HG03064 (cell line): ENCODE results near the gene PGS1.

Experiments
- ATAC-seq: cut with Tn5 transposase; IDR thresholded peaks from one replicate; pipeline ENCODE4 v1.9.1; 2021; ENCODE audit warnings: low read depth; ENCODE audit not compliant: unreplicated experiment

PGS1 gene

DNA sequence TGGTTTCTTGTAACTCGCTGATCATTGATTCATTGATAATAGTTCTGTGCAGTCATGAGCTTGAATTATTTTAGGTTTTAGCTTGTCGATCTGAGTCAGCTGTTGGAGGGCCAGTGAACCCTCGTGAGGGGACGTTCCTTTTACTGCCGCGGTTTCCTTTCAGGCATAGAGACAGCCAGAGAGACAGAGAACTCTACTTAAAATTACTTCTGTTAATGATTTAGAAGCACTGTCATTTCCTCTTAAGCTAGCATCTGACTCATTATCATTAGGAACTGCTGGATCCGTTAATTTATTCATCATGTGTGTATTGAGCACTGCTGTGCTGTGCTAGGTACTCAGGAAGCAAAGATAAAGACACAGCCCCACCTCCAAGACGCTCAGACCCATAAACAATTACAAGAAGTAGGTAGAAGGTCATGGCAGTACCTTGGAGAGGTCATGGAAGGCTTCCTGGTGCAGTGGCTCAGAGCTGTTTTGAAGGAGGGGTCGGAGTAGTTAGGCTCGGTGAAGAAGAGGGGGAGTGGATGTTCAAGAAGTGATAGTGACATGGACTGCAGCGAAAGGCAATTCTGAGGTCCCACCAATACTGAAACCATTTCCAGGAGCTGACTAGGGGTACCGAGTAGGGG lies 3.3 kb downstream of the PGS1 start:
- no peak for ATAC-seq

DNA sequence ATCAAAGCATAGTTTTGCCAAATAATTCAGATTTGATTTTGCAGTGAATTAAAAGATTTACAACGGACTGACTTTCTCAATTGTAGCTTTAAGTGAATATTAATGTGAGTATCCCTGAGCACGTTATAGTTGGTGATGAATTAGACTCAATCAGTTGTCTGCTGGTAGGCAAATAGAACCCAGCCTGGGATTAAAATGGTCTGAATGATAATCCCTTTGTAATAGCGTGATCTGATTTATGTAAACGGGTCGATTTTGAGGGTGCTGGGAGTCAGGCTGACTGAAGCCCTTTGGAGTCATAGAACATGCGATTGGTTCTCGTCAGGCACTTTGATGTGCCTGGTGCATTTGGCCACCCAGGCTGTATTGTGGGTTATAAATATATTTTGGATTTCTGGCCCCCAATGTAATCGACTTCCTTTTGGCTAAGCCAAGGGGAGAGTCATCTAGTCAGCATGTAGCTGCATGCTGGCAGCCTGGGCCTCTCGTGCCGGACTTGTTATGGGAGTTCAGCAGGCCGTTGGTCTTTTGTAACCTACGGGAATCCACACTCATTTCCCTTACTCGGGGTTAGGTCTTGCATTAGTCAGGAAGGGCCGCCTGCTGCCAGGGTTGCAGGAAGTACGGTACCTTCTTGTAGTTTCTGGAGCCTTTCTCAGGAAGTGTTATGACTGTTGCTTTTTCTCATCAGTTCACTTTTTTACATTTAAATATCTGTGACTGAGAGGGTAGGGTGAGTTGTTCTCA lies 5.4 kb downstream of the PGS1 start:
- ATAC-seq, result no peak

DNA sequence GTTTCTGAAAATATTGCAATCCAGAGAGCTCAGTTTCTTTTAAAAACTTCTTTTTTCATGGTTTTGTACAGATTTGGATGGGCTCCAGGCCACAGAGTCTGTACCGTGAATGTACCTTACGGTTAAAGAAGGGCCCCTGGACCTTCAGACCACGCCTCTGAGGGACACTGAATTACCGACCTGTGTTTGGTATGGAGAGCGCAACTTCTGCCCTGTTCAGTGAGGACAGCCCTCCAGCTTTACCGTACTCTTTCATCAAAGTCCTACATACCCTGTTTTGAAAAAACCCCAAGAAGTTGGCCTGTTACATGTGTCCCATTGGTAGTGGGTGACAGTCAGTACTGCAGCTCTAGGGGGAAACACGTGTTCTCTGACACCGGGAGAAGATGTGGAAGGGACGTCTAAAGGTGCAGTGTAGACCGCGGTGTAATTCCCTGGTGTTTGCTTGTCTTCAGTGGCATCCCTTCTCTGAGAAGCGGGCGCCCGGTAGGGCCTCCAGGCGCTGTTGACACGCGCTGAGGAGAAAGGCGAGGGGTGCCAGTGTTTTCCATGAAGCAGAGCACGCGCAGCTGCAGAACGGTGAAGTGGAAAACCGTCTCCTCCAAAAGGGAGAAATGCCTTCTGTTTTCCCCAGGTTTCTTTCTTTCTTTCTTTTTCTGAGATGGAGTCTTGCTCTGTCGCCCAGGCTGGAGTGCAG lies 6.2 kb downstream of the PGS1 start:
- ATAC-seq, result no peak

DNA sequence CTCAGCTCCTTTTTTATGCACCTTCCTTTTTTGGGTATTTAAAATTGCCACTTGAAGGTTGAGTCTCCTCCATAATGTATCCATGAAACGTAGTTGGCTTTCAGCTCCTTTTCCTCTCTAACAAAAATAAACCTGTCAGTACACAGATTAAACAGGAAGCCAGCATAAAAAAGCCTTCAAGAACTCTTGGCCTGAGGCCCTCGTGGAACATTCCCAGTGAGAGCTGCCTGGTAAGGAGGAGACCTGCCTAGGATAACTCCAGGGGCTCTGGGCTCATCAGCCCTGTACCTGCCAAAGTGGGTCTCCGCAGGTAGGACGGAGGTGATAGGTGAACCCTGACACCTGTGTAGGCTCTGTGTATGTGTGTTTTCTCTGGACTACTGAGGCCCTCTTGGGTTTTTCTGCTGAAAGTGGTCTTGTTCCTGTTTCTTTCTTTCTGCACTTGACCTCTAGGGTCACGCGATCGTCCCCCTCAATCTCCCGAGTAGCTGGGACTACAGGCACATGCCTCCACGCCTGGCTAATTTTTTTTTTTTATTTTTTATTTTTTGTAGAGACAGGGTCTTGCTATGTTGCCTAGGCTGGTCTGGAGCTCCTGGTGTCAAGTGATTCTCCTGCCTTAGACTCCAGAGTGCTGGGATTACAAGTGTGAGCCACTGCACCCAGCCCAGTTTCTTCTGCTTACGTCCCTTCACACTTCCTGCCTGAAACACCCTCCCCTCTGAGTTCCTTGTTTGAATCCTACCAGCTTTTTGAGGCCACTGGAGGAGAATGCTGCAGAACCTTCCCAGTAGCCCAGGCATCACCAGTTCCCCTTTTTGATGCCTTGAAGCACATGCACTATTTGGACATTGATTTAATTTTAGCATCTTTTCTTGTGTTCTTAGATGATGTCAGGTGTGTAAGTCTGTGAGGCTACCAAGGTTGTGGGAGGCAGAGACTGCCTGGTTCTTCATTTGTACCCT lies 9.8 kb downstream of the PGS1 start:
- ATAC-seq, result no peak

DNA sequence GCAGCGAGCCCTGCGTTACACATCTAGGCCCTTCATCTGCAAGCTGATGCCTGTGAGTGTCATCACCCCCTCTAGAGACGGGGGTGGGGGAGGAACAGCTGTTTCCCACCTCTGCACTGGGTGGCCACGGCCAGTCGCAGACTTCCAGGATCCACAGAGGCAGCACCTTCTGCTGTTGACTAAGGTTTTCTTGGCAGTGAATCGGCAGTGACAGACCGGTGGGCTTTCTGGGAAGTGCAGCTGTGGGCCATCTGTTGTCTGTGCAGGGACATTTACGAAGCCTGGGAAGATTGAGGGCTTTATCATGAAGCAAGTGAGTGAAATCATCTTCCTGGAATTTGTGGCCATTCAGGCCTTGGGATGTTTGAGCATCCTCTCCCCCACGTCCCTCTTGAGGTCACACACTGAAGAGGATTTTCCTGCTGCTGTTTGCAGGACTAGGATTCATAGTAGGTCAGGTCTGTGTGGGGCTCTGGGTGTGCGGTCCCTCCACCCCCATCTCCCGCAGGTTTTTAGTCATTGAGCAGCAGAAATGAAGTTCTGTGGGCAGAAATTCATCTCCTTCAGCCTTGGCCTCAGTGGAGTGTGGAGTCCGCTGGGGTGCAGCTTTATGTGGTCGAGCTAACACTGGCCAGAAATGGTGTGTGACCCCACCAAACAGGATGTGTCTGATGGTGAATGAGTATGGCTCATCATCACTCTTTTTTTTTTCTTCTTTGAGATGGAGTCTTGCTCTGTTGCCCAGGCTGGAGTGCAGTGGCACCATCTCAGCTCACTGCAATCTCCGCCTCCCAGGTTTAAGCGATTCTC lies 12.0 kb downstream of the PGS1 start:
- no peak for ATAC-seq

DNA sequence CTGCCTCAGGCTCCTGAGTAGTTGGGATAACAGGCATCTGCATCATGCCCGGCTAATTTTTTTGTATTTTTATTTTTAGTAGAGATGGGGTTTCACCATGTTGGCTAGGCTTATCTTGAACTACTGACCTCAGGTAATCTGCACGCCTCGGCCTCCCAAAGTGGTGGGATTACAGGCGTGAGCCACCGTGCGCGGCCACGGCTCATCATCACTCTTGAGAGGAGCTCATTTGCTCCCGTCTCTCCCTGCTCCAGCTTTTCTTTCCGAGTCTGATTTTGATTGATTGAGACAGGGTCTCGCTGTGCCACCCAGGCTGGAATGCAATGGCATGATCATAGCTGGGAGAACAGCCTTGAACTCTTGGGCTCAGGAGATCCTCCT lies 12.6 kb downstream of the PGS1 start:
- no peak for ATAC-seq

DNA sequence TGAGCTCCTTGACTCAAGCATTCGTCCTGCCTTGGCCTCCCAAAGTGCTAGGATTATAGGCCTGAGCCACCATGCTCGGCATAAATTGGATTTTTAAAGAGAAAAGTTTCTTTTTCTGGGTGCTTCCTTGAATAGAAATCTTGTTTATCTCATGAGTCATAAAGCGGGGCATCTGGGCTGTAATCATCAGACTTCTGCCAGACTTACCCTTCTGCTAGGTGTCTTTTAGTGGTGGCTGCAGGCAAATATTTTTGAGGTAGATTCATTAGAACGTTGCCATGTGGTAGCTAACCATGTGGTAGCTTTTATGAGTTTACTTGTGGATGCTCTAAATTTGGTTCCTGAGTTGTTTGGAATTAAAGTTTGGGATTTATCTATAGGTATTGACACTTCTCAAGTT lies 13.4 kb downstream of the PGS1 start:
- no peak for ATAC-seq

DNA sequence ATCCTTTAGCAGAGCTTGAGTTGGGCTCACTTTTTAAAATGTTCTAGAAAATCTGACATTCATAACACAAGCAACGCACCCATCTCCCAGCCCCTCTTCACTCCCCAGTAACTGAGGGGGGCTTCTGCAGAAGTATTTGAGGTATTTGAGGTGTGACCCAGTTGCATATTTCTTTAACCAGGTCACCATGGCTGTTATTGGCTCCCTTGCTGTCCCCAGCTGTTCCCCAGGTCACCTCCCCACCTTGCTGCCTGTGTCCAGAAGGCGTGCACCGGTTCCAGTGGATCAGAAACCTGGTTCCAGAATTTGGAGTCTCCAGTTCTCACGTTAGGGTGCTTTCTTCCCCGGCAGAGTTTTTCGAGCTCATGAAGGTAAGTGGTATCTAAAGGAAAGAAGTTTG lies 13.8 kb downstream of the PGS1 start:
- ATAC-seq, result no peak

DNA sequence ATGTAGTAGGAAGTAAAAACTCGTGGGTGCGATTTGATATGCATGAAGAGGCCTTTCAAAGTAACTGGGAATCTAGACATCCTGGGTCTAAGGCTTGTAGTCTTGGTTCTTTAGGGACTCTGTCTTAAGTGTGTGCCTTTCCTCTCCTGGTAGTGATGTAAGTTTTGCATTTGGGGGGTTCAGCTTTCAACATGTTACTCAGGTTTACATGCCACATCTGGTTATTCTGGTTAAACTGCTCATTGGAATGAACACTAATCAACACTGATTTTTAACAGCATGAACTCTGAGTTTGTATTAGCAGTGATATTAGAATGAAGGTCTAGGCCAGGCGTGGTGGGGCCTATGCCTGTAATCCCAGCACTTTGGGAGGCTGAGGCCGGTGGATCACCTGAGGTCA lies 15.1 kb downstream of the PGS1 start:
- ATAC-seq, result no peak

DNA sequence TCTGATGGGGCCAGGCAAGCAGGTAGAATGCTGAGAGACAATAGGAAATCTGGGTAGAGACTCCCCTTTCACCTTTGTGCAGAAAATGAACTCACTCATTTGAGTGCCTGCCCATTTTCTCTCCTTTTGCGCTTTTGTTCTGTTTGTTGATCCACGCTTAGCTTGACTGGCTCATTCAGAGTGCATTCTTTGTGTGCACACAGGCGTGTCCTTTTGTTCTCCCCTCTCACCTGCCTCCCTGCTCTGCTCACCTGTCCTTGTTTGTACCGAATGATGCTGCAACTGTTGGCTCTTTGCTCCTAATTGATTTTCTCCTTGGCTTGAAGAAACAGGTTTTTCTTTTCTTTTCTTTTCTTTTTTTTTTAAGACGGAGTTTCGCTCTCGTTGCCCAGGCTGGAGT lies 15.8 kb downstream of the PGS1 start:
- no peak for ATAC-seq

DNA sequence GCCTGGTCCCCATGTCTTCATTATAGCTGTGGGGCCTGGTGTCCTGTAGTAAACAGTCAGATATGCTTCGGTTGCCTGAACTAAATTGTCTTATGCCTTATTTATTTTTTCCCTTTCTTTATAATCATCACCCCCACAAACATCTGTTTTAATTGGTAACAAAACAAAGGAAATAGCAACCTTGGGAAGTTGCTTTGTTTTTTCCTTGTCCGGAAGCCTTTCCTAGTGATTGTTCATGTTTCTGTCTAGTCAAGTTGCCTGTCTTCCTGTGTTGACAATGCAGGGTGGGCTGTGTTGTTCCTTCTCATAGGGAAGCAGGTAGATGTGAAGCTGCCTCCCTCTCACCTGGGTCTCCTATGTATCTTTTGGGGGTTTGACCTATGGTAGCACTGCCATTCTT lies 16.7 kb downstream of the PGS1 start:
- no peak for ATAC-seq

DNA sequence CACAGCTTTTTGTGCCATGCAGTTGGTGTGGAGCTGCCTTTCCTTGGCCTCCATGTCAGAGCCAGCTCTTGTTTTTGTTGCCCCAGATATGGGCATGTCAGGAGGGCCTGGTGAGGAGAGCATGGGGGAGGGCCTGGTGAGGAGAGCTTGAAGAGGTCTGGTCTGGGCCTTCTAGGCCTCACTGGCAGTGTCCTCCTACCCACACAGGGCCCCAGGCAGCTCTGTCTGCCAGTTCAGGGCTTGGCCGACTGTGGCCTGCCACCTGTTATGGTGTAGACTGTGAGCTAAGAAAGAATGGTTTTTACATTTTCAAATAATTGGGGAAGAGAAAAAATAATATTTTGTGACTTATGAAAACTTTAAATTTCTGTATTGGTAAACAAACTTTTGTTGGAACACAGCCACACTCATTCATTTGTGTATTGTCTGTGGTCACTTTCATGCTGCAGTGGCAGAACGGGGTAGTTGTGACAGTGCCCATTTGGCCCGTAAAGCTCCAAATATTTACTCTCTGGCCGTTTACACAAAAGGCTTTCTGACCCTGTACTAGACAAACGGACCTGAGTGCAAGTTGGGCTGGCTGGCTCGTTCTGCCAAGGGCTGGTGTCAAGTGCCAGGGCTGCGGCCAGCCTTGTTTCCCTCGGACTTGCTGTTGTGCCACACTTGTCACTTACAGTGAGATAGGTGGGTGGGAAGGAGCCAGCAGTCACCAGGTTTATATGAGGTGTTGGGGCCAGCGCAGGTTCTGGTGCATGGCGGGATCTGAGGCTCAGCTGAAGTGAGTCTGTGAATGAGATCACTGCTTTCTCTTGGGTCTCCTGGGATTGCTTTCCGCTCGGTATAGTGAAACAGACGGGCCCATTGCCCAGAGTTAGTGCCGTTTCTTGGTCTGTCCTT lies 18.2 kb downstream of the PGS1 start:
- ATAC-seq, result no peak

DNA sequence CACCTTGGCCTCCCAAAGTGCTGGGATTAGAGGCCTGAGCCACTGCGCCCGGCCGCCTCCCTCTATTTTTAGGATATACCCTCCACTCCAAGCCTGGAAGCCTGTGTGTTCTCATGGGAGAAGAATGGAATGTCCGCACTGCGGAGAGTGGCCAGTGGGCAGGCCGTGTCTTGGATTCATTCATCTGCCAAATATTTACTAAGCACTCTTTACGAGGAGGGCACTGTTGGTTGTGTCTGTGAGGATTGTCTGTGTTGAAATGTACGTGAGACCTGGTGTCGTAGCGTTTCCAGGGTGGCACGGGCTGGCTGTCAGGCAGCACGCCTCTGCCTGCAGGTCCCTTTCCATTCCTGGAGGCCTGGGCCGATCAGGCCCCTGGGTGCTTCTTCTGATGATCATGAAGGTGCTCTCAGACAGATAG lies 19.2 kb downstream of the PGS1 start:
- ATAC-seq, result no peak

DNA sequence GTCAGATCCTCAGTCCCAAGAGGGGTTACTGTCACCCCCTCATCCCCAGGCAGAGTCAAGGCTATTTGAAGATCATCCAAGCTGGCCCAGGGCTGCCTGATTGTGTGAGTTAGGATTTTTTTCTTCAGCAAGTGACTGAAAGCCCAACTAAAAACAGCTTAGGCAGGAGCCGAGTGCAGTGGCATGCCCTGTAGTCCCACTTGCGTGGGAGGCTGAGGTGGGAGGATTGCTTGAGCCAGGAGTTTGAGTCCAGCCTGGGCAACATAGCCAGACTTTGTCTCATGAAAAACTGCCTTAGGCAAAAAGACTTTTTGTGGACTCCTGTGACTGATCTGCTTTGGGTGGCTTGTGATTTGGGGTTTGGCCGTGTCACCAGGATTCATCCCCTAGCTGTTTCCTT lies 19.9 kb downstream of the PGS1 start:
- ATAC-seq, result no peak

DNA sequence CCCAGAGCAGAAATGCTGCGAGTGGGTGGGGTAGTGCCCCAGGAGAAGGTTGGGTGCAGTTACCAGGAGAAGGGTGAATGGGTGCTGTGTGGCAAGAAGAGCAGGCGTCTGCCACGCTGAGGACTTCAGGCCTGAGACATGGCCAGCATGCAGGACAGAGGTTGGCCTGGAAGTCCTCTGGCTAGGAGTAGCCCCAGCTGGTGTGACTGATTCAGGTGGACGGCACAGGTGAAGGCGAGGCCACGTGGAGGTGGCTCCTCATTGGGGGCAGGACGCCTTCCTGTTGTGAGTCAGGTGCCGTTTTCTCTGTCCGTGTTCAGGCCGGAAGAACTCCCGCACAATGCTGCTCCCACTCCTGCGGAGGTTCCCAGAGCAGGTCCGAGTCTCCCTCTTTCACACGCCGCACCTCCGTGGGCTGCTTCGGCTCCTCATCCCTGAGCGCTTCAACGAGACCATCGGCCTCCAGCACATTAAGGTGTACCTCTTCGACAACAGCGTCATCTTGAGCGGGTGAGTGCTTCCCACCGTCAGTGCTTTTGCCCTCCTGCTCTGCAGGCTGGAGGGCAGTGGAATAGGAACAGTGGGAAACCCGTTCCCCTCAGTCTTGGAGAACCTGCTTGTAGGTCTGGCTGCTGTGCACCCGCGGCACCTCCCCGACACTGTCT lies 20.7 kb downstream of the PGS1 start:
- no peak for ATAC-seq

DNA sequence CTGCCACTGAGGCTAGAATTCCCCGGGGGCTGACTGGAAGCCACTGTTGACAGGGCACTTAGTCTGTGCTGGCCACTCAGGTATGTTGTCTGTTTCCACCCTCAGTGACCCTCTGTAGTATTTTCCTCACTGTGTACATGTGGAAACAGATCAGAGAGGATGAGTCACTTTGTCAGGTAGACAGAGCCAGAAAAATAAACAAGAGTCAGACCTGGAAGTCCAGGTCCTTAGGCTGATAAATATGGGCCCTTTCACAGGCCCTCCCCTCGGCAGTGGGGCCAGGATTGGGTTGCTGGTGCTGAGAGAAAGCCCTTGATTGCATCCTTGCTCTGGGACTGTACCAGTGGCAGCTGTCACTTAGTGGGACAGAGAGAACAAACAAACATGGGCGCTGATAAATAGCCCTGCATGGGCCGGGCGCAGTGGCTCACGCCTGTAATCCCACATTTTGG lies 21.3 kb downstream of the PGS1 start:
- ATAC-seq, result no peak

DNA sequence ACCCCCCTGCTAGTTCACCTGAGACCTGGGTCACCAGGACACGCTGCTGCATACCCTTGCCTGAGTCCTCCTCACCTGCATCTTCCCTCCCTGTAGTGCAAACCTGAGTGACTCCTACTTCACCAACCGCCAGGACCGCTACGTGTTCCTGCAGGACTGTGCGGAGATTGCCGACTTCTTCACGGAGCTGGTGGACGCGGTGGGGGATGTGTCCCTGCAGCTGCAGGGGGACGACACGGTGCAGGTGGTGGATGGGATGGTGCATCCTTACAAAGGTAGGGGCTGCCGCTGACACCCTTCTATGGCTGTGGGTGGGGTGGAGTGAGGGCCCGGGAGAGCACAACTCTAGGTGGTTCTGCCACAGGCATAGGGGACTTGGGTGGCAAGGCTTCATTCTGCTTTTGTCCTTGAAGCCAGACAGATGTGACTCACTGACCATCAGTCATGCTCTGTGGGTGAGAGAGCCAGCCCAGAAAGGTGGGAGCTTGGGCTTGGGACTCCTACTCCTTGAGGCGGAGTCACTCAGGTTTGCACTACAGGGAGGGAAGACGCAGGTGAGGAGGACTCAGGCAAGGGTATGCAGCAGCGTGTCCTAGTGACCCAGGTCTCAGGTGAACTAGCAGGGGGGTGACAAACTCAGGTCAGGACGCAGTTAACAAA lies 22.3 kb downstream of the PGS1 start:
- ATAC-seq, result no peak

DNA sequence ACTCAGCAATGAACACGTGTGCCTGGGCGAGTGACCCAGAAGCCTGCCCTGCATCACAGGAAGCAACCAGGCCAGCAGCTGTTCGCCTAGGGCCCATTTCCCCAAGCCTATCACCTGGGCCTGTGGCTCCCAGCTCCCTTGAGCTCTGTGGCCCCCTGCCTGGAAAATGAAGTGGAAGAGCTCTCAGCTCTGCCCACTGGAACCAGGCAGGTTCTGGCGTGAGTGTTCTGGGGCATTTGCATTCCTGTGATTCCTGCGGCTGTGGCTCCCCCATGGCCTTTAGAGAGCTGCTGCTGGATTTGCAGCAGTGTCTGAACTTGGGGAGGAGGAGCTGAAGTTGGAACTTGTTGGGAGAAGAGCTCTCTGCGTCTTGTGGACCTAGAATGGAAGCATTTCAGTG lies 22.8 kb downstream of the PGS1 start:
- no peak for ATAC-seq
